ENCODE data around the gene PAK5. TPM values are rescaled to one million over a fixed set of nuclear protein-coding genes. Genes with fewer than 3 reads are reported as not detected.

PAK5 gene
- total and polyA plus RNA-seq, 9 of the 15 experiments (the other 6 are each of a cell fraction or from before 2014, with no cell fraction given): not detected

DNA sequence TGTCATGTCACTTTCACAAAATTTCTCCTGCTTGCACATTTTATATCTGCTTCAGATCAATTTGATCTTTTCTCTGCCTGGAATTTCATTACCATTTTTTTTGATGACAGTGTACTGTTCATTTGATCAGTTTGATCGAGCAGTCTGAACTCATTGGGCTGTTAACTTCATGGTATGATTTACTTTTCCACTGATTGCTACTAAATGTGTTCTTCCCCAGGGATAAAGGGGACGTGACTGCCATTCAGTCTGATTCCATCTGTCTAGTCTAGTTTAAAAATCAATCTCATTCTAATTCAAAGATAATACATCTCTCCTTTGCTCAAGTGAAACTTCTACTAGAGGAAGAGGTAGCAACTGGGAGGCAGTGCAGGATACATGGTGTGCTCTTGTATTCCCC lies 303.4 kb downstream of the PAK5 start (continued):
- TF ChIP-seq, protein P1, sequence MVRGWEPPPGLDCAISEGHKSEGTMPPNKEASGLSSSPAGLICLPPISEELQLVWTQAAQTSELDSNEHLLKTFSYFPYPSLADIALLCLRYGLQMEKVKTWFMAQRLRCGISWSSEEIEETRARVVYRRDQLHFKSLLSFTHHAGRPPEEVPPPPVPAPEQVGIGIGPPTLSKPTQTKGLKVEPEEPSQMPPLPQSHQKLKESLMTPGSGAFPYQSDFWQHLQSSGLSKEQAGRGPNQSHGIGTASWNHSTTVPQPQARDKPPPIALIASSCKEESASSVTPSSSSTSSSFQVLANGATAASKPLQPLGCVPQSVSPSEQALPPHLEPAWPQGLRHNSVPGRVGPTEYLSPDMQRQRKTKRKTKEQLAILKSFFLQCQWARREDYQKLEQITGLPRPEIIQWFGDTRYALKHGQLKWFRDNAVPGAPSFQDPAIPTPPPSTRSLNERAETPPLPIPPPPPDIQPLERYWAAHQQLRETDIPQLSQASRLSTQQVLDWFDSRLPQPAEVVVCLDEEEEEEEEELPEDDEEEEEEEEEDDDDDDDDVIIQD (CRISPR knock-in tag; IDR thresholded peaks at IDR 0.05): no peak
- no peak for TF ChIP-seq SMARCB1 (IDR thresholded peaks at IDR 0.05; ENCODE audit: insufficient read length, low read depth)
- no peak for TF ChIP-seq ZKSCAN1 (IDR thresholded peaks at IDR 0.05; ENCODE audit: low read depth, low read length)
- no peak for TF ChIP-seq ZKSCAN3 (CRISPR knock-in tag; IDR thresholded peaks at IDR 0.05)
- no peak for TF ChIP-seq FIP1L1 (IDR thresholded peaks at IDR 0.05; ENCODE audit: low read depth, low read length, poor library complexity, severe bottlenecking)
- TF ChIP-seq CHD1 (IDR thresholded peaks at IDR 0.05; ENCODE audit: low read length): no peak
- no peak for TF ChIP-seq RFX1 (IDR thresholded peaks at IDR 0.05)
- no peak for TF ChIP-seq NEUROD1 (IDR thresholded peaks at IDR 0.05; ENCODE audit: borderline replicate concordance, low read depth, low read length, partially characterized antibody)
- TF ChIP-seq ZFP36 (IDR thresholded peaks at IDR 0.05; ENCODE audit: low read depth, low read length, partially characterized antibody): no peak
- no peak for TF ChIP-seq ZNF707 (CRISPR knock-in tag; conservative IDR thresholded peaks at IDR 0.05)
- no peak for TF ChIP-seq FOXA3 (CRISPR knock-in tag; conservative IDR thresholded peaks at IDR 0.05 in 1 of 2, IDR thresholded peaks at IDR 0.05 in 1 of 2)
- TF ChIP-seq SAFB (IDR thresholded peaks at IDR 0.05; ENCODE audit: borderline replicate concordance, low read depth, low read length): no peak
- no peak for TF ChIP-seq NCOA2 (IDR thresholded peaks at IDR 0.05; ENCODE audit: partially characterized antibody in 2 of 2)
